ENCODE measurements around the gene KRT78.

KRT78 gene

DNA sequence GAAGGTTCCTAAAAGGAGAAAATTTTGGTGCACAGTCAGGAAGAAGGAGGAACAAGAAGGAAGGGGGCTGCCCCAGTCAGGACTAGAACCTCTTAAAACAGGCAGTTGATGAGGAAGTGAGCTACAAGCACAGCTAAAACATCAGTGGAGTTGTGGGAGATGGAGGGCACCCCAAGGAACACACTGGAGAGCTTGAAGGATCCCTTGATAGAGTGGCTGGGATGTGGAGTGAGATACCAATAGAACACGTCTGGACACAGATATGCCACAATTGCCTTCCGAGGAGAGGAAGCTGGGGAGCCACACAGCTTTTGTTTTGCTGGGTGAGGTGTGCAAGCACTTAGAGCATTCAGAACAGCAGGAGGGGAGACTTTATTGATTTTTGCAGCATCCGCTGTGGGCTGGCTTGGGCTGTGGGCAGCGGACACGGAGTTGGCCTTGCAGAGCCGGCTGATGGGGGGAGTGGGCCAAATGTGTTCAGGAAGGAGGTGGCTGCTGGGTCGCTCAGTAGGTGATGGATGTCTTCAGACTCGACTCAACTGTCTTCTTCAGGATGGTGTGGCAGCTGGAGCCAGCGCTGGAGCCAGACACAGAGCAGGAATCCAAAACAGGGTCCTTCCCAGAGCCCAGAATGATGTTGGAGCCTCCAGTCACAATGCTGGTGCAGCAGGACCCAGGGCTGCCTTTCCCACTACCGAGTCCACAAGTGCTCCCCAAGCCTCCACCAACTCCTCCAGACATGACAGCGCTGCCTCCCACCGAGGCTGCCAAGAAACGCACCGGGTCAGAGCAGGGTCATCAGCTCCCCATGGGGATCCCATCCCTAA lies 10.0 kb downstream of the KRT78 start:
- no peak for DNase-seq (ENCODE audit: low spot score)

DNA sequence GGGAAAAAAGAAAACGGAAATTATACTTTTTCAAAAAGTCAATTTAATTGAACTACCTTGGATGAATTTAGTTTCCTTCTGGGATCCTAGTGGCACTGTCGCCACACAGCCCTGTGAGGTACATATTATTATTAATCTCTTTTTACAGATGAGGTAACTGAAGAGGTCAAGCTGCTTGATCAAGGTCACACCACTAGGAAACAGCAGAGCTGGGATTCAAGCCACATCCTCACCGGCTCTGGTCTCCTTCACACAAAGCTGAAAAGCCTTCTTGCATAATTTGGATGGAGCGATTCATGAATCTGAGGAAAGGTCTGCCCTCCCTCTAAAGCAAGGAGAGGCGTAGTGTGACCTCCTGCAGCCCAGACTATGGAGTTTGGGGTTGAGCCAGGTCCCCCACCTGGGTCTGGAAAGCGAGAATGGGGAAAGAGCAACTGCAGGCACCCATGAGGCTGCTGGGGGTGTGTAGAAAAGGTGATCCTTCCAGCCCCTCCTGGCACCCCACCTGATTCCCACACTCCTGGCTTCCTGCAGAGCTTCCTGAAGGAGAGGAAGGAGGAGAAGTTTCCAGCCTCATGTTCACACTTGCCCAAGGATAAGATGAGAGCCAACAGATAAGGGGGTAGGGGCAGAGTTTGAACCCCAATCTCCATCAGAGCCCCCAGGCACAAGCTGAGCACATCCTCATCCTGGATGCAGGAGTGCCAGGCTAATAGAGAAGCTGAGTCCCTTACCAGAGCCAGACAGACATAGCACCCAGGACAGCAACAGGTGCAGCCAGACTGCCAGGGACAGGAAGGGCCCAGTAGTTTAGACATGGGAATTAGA lies 10.8 kb downstream of the KRT78 start:
- no peak for DNase-seq (ENCODE audit: low spot score)

DNA sequence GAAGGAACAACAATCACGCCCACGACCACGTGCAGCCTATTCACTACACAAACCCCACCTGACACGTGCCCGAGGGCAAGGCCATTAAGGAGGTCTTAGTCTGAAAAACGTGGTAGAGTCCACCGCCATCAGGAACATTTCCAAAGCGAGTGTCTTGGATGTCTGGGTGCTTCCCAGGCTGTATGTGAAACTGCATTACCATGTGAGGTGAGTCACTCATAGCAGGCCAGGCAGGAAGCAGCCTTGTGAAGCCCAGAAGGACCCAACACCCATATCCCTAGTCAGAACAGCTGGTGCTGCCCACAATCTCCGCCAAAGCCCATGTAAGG lies 11.4 kb downstream of the KRT78 start:
- no peak for DNase-seq (ENCODE audit: low spot score)

DNA sequence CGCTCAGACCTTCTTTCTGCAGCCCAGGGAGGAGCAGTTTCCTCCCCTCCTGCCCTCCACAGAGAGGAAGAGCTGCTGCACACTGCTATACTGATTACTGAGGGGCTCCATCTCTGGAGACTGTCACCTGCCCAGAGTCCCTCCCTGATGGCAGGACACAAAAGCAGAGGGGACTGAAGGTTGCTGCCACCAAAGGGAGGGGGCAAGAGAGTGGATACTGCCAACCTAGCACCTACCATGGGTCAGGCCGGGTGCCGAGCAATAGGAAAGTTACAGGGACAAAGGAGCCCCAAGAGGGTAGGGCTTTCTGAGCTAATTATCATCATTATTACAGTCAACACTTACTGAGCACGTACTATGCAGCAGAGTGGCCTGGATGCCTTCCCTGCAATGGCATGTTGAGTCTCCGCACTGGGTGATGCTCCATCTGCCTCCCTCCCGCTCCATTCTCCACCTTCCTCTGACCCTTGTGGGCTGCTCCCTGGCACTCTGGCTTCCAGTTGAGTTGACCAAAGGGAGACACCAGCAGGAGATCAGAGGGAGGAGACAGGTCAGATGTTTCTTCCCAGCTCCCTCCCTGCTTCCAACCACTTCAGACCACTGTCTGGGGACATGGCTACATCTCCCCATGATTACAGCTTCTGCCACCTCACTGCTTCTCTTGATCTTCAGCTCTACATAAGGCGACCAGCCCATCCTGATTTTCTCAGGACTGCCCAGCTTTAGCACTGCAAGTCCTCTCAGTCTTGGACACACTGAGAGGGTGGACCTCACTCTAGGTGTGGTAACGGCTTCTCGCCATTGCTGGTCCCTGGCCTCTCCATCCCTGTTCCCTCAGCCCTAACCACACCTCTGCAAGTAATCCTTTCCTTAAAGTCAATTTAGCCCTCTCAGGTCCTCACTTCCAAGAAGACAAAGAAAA lies 12.0 kb downstream of the KRT78 start:
- DNase-seq (ENCODE audit: low spot score): no peak

DNA sequence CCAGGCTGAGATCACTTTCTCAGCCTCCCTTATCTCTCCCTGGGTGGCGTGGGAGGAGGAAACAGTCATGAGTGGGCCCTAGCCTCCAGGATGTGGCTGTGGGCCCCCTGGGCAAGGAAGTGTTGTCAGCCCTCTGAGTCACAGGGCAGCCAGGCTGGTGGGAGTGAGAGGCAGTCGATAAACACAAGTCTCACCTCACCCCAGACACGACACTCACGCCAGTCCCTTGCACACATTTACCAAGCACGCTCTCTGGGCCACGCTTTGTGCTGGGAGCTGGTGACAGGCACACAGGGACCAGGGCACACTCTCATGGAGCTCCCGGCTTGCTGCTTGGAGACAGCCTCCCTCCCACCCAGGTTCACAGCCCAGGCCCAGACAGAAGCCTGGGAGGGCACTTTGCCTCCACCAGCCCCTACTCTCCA lies 12.7 kb downstream of the KRT78 start:
- no peak for DNase-seq (ENCODE audit: low spot score)

DNA sequence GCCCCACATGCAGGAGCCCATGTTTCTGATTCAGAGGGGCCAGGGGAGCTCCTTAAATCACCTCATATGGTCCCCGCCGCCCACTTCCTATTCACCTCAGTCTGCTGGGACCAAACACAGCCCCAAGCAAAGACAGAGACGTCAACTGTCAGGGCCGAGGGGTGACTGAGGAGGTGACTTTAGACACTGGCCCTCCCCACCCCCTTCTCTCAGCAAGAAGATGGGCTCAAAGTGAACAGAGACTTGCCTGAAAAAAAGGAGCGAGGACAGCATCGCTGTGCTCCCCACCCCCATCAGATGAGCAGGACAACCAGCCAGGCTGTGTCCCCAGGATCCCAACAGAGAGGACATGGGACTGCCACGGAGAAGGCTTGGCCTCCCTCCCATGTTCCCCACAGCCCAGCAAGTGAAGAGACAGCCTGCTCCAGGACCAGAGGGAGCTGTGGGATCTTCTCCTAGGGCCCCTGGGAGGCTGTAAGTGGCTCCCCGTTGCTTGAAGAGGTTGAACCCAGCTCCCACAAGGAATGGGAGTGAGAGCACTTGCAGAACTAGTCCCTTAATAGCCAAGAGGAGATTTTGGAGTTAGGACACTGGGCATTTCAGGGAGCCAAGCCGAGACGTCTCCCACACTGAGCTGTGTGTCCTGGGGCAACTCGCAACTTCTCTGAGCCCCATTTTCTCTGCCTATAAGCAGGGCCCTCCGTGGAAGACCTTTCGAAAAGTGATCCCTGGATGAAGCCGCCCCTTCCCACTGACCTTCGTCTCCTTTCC lies 13.3 kb downstream of the KRT78 start:
- DNase-seq (ENCODE audit: low spot score): no peak

DNA sequence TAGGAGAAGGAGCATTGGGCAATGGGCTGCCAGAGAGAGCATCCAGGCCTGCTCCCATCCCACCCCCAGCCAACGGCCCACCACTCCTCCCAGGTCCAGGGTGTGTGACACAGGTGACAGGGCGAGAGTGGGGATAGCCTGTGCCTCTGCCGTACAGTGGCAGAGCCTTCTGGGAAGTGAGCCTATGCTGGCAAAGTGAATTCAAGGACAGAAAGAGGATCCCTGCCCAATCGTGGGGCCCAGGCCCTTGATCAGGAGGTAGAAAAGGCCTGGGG lies 14.1 kb downstream of the KRT78 start:
- DNase-seq (ENCODE audit: low spot score): no peak

DNA sequence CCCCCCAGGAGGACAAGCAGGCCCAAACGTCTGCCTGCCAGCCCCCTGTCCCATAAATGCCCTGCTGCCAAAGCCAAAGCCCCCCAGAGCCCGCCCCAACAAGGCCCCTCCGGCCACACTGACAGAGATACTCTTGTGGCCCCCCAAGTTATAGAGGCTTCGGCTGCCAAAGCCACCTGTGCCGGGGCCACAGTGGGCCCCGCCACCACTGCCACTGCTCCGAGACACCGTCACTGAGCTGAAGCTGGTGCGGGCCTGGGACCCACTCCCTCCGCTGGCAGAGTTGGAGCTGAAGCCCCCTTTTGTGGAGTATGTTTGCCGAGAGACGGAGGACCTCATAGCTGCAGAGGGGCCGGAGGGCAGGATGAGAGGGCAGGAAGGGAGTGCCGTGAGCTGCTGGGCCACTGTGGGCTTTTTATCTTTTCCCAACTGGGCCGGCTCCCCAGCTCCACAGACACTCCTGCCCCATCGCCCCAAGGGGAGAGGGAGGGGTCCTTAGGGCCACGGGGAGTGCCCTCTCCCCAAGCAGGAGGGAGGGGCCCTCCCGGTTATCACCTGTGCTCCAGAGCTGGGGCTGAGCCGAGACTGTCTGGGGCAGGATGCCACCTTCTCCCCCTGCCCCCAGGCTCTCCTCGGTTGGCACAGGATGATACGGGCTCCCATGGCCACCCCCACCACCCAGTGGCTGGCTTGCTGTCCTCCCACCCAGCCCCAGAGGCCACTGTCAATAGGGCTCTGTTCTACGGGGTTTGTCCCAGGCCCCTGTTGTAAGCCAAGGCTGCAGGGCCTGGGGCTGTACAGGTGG lies 14.7 kb downstream of the KRT78 start, which contains the start of gene KRT79:
Gene KRT79 (minus strand): TSS at position 390 of the 805 bp plus-strand sequence. CDS start 51 bp downstream, at position 339.
- no peak for DNase-seq (ENCODE audit: low spot score)

DNA sequence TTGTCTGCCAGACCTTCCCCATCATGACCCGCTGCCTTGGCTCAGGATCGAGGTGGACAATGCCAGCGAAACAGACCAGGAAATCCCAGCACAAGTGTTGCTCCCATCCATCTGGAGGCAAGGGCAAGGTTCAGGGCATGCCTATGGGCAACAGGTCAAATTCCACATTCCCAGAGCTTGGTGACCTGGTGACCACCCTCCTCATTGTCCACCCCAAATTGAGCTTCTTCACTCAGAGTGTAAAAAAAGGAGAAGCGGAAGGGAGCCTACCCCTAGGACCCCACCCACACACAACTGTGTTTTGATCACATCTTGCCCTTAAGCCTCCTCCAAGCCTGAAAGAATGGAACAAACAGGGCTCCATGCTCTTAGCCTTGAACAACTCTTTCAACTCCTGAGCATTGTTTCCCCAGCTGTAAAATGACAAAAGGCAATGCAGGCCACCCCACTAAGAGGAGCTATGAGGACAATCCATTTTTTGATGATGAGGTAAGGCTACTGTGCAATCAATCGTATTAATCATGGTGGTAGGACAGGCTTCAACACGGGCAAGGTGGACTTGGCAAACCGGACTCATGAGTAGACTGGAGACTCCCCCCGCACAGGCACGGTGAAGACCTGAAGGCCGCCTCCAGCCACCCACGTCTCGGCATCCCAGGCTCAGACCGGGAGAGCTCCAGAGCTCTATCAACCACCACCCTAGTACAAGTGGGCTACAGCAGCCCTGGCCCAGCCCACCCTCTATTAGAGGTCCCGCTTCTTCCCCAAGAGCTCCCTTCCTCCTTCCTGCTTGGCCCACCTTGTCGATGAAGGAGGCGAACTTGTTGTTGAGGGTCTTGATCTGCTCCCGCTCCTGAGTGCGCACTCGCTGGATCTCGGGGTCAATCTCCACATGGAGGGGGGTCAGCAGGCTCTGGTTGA lies 15.5 kb downstream of the KRT78 start:
- DNase-seq (ENCODE audit: low spot score): no peak

DNA sequence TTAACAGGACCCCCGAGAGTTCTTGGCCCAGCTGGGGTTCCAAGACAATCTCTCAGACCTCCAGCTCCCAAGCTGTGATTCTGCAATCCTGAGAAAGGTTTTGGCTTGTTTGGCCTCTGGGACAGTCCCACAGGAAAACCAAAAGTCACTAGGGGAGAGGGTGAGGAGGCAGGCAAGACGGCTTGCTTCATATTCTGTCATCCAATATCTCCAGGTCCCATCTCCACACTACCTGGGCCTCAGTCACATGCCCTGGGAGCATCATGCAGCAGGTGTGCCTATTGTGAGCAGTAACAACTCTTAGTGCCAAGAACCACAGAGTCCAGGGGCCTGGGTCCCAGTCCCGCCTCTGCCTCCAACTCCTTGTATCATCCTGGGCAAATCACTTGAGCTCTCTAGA lies 16.3 kb downstream of the KRT78 start:
- DNase-seq (ENCODE audit: low spot score): no peak

DNA sequence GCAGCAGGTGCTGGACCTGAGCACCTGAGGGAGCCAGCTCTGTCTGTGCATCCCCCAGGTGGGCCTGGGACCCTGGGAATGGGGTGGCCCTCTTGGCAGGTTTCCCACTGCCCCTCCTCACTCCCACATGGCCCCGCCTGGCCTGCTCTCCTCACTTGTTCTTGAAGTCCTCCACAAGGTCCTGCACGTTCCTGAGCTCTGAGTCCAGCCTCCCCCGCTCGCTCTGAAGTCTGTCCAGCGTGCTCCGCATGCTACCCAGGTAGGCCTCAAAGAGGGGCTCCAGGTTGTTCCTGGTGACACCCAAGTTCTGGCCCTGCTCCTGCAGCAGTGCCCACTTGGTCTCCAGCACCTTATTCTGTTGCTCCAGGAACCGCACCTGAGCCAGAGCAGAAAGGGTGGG lies 17.5 kb downstream of the KRT78 start:
- no peak for DNase-seq (ENCODE audit: low spot score)

DNA sequence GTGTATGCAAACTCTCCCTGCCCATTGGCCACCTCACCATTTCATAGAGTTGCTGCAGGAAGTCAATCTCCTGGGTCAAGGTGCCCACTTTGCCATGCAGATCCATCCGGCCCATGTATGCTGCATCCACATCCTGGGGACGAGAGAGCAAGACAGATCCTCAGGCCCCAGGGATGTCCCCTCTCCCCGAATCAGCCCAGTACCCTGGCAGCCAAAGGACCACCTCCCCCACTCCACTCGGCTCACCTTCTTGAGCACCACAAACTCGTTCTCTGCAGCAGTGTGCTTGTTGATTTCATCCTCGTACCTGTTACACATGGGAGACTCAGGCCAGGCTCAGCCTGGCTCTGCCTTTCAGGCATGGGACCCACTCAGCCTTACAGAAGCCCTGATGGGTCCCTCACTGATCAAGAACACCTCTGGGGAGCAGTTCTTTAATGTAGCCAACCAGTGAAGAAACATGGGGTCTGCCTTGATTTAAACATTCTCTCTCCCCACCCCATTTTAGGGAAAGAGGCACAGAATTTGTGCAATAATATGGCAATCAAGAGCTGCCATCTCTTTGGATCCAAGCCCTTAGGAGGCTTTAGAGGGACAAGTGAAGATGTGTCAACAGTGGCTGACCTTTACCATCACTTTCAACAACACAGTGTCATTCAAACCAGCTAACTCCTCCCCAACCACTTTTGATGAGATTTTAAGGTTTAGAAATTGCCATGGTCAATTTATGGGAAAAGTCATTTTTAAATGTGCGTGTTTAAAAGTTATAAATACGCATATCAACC lies 18.6 kb downstream of the KRT78 start:
- DNase-seq (ENCODE audit: low spot score): no peak

DNA sequence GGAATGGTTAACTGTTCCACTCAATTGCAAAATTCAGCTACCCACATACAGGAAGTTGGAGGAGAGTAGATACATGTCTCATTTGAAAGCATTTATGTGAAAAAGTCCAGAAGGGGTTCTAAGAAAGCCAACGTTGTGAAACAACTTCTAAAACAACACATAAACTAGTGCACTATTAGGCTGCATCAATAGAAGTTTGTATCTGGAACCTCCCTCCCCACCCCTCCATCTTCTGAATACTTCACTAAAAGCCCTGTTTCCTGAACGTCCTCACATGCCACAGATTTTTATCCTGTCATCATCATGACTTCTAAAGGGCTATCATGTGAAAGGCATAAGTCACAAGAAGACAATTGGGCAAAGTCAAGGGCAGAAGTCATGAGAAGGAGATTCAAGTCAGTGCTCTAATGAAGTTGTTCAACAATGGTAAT lies 20.2 kb downstream of the KRT78 start:
- DNase-seq (ENCODE audit: low spot score): no peak

DNA sequence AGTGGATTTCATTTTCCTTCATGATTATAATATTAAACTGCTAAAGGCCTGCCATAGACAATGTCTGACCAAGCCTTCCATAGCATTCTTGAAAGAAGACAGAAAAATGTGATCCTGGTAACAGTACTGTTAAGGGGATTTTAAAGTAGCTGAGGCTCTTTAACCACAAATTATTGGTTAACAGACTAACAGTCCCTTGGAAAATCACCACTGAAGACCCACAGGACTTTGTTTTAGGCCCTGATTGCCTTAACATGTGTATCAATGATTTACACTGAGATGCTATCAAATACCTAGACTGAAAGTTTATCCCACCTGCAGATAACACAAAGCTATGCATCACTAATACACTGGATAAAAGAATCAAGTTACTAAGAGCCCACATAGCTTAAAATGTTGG lies 20.6 kb downstream of the KRT78 start:
- no peak for DNase-seq (ENCODE audit: low spot score)

DNA sequence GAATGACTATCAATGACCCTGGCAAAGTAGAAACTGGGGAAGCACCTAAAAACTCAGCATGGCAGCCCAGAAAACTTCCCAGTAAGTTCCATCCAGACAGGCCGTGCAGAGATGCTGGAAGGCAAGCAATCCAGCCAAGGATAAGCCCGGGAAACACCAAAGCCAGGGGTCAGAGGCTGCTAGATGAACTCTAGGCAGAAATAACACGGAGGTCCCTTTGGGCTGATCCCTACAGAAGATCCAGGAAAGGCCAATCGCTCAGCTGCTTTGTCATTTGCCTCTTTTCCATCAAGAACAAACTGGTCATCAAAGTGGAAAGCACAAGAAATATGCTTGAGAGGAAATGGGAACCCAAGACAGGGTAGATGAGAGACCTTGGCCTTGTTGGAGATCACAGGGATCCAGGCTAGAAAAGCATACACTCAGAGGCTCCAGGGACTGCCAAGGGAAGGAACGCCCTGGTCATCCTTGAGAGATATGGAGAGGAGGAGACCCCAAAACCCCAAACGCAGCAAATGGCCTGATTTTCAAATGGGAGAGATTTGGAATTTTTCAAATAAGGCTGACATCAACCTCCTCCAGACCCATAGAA lies 21.2 kb downstream of the KRT78 start:
- no peak for DNase-seq (ENCODE audit: low spot score)

DNA sequence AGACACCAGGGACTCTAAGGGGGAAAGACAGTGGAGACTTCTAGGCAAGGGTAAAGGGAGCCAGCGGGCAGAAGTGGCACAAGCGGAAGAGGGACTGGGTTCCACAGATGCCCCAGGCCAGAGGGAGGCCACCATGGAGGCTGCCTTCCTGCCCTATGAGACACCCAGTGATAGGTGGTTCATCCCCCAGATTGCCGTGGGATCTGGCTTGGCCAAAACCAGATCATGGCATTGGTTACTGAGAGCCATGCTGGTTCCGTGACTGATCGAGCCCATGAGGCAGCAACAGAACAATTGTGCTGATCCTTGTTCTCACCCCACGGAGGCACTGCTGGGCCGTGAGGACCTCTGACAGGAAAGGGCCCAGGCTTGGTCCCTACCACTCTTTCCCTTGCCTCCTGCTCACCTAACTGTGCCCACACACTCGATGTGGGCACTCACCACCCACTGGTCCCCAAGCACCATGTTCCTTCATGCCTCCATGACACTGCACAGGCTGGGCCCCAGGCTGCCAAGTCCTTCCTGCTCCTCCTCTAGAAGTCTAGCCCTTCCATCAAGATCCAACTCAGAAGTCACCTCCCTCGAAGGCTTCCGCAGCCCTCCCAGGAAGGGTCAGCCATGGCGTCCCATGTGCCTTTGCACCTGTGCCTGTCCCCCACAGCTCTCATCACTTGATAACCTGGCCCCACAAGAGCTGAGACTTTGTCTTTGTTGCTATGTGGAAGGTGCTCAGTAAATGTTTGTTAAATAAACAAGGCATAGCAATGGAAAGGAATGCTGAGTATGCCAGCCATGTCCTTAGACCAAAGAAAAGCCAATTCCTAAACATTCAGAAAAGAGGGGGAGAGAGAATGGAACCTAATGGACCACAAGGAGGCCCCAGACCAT lies 21.9 kb downstream of the KRT78 start:
- no peak for DNase-seq (ENCODE audit: low spot score)

DNA sequence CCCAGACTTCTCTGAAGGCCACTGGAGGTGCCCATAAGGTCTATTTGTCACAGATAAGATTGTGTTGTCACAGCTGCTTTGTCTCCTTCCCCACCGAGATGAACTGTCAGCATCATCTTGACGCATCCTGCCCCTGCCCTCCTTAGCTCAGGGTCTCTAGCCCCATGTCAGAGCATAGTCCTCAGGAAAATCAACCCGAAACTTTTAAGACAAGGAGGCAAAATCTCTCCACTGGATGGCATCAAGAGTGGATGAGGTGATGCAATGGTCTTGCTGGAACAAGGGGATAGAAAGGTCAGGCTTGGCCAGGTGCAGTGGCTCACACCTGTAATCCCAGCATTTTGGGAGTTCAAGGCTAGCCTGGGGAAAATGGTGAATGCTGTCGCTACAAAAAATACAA lies 22.8 kb downstream of the KRT78 start:
- no peak for DNase-seq (ENCODE audit: low spot score)

Data from left forelimb (tissue), 1 donor.